Measurements from ENCODE around the gene C20orf141. TPM values are rescaled to one million over a fixed set of nuclear protein-coding genes. Genes with fewer than 3 reads are reported as not detected.

C20orf141 gene
- total and polyA plus RNA-seq, 10 of the 15 experiments (the other 5 are each of a cell fraction or from before 2014, with no cell fraction given) = not detected

DNA sequence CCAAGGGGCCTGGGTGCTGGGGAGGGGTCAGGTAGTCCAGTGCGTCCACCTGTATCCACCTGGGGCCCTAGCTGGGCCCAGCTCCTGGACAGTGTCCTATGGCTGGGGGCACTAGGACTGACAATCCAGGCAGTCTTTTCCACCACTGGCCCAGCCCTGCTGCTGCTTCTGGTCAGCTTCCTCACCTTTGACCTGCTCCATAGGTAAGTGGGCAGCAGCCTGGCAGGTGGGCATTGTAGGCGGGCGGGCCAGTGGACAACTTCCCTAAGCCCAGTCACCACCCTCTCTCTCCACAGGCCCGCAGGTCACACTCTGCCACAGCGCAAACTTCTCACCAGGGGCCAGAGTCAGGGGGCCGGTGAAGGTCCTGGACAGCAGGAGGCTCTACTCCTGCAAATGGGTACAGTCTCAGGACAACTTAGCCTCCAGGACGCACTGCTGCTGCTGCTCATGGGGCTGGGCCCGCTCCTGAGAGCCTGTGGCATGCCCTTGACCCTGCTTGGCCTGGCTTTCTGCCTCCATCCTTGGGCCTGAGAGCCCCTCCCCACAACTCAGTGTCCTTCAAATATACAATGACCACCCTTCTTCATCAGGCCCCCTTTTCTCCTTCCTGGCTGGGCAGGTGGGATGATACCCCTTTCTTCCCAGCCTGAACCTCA, 584 bp downstream of the C20orf141 start (continued):
- no peak for TF ChIP-seq EP300 (IDR thresholded peaks at IDR 0.05; ENCODE audit: borderline replicate concordance in 1 of 2, control insufficient read depth in 1 of 2, low read depth in 2 of 2, low read length in 2 of 2)
- no peak for TF ChIP-seq MXI1 (IDR thresholded peaks at IDR 0.05; ENCODE audit: low read depth, low read length)
- no peak for TF ChIP-seq ZNF24 (IDR thresholded peaks at IDR 0.05)
- TF ChIP-seq BHLHE40 (IDR thresholded peaks at IDR 0.05; ENCODE audit: borderline replicate concordance in 1 of 2, low read depth in 2 of 2, low read length in 1 of 2) = no peak
- TF ChIP-seq E2F8 (IDR thresholded peaks at IDR 0.05; ENCODE audit: low read depth, partially characterized antibody) = no peak
- TF ChIP-seq DPF2 (IDR thresholded peaks at IDR 0.05) = no peak
- TF ChIP-seq SIX5 (IDR thresholded peaks at IDR 0.05; ENCODE audit: low read depth, low read length, severe bottlenecking) = no peak
- no peak for TF ChIP-seq HDAC6 (IDR thresholded peaks at IDR 0.05; ENCODE audit: unreplicated experiment)
- no peak for TF ChIP-seq PML (IDR thresholded peaks at IDR 0.05; ENCODE audit: low read length)

DNA sequence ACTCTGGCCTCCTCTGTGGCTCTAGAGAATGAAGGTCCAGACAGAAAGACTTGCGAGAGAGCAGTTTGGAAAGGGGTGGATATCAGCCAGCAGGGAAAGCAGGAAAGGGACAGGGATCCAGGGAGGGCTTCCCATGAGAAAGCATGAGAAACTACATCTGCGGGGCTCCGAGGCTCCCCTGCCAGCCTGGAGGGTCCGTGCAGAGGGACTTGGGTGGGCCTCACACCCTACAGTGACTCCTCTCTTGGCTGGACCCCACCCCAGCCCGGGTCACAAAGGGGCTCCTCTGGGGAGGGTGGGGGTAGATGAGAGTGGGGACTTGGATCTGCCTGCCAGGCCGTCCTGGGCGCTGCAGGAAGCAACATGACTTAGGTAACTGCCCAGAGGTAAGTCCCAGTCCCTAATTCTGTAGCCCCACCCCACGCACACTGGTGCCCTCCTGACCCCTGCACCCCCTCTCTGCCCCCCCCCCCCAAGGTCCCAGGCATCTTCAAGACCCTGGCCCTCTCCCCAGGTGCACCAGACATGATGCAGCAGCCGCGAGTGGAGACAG, 1.3 kb downstream of the C20orf141 start, which contains the start of gene TMEM239:
Gene TMEM239, plus strand, starts transcription at position 335 of the 553 bp plus-strand sequence. Its CDS starts 191 bp downstream, at position 526.
- no peak within 1 kb of the TSS for H3K4me3 ChIP-seq
- DNase-seq (ENCODE audit: low read depth, low spot score) (no peak), ATAC-seq (no peak), FAIRE-seq (no peak)
- no TSS peak for BruUV-seq (replicated peaks)
- no peaks in the 10 kb centered on the region for H4K20me1 ChIP-seq (ENCODE audit: control insufficient read depth, insufficient read depth)
- intact Hi-C loops (cut with micrococcal nuclease; ENCODE audit: unreplicated experiment) (no loop called here), in situ Hi-C loops (cut with MboI) (no loop called here)
- H3K9ac ChIP-seq (ENCODE audit: control insufficient read depth, insufficient read depth, low read length) = no peak within 1 kb of the TSS
- ChIA-PET CTCF (interaction anchor here (0.6 to 0.7 kb wide), 2 partner anchors 141 to 185 kb away, joined by 4 to 5 read pairs; no protein-coding TSS in a partner anchor), RAD21 (ENCODE audit: unreplicated experiment) (no interaction called here), POLR2A (no interaction called here), SMC1A (ENCODE audit: uncharacterized antibody, unreplicated experiment) (no interaction called here)
- no peak for TF ChIP-seq ATF7 (IDR thresholded peaks at IDR 0.05; ENCODE audit: low read depth)
- TF ChIP-seq FOXK2 (IDR thresholded peaks at IDR 0.05) = no peak
- TF ChIP-seq STAT1 (conservative IDR thresholded peaks at IDR 0.05) = no peak
- TF ChIP-seq POLR2A (IDR thresholded peaks at IDR 0.05; ENCODE audit: low read depth, low read length) = no peak
- 25% methylated on average over 8 of the region's 10 CpGs for WGBS (ENCODE audit: insufficient coverage, insufficient replicate concordance, low lambda C conversion rate, missing lambda C conversion rate)
- H3K9me3 ChIP-seq (replicated peaks; ENCODE audit: control insufficient read depth, insufficient read depth, low read length) = no peaks in the 10 kb centered on the region; the same call in 2 of the 3 replicates
- no peak within 1 kb of the TSS for H2AFZ ChIP-seq (ENCODE audit: control insufficient read depth, low read depth, low read length)
- H3K27ac ChIP-seq (ENCODE audit: control insufficient read depth, insufficient read depth) = no peak within 1 kb of the TSS
- no peak within 1 kb of the TSS for H3K4me2 ChIP-seq (ENCODE audit: control insufficient read depth, insufficient read depth)
- H3K79me2 ChIP-seq (ENCODE audit: control insufficient read depth, insufficient read depth, low read length) = no peaks in the 10 kb centered on the region
- H3K27me3 ChIP-seq (replicated peaks in 1 of 2; ENCODE audit: control insufficient read depth in 2 of 2, insufficient read depth in 2 of 2, low read length in 1 of 2) = no peaks in the 10 kb centered on the region; a peak in 1 of 4 replicates
- H3K4me1 ChIP-seq (ENCODE audit: control insufficient read depth, insufficient read depth, low read length) = no peaks in the 10 kb centered on the region
- no peaks in the 10 kb centered on the region for H3K36me3 ChIP-seq (ENCODE audit: control insufficient read depth in 2 of 2, insufficient read depth in 2 of 2, low read length in 1 of 2)
